Liver (tissue), 9 donors: Measurements from ENCODE around the gene COL21A1. TPM values are rescaled to one million over a fixed set of nuclear protein-coding genes. Genes with fewer than 3 reads are reported as not detected.

ENCODE experiments used
- DNase-seq: peaks from one replicate; pipeline ENCODE4 v3.0.0-alpha.2; 2017; ENCODE audit warnings: low spot score
- H3K27ac ChIP-seq, 2 donors: one replicate each; pipeline ENCODE4 v1.7.0; 2013; ENCODE audit warnings: inconsistent platforms in 2 of 2, low read length in 2 of 2, control low read depth in 1 of 2, low read depth in 1 of 2, mild to moderate bottlenecking in 1 of 2
- H3K27me3 ChIP-seq, 4 donors: one replicate each; pipeline versions ENCODE4 v1.6.1 to v1.7.0; 2013; ENCODE audit warnings: low read length in 3 of 4, inconsistent platforms in 1 of 4, mild to moderate bottlenecking in 1 of 4, moderate library complexity in 1 of 4; ENCODE audit not compliant: control insufficient read depth in 4 of 4, insufficient read depth in 4 of 4
- H3K36me3 ChIP-seq, 4 donors: one replicate each; pipeline versions ENCODE4 v1.6.1 to v1.7.0; 2013; ENCODE audit warnings: low read length in 3 of 4, mild to moderate bottlenecking in 3 of 4, low read depth in 1 of 4, moderate library complexity in 1 of 4; ENCODE audit not compliant: control insufficient read depth in 4 of 4, insufficient read depth in 3 of 4
- H3K4me1 ChIP-seq, 4 donors: one replicate each; pipeline versions ENCODE4 v1.6.1 to v1.7.0; 2013; ENCODE audit warnings: low read length in 3 of 4, mild to moderate bottlenecking in 3 of 4, moderate library complexity in 1 of 4; ENCODE audit not compliant: control insufficient read depth in 4 of 4, insufficient read depth in 4 of 4
- H3K4me3 ChIP-seq, 3 donors: one replicate each; pipeline versions ENCODE4 v1.6.1 to v1.7.0; 2013; ENCODE audit warnings: low read length in 3 of 3, control low read depth in 1 of 3, low read depth in 1 of 3, mild to moderate bottlenecking in 1 of 3
- H3K9ac ChIP-seq, 2 donors: one replicate each; pipeline ENCODE4 v1.7.0; 2013; ENCODE audit warnings: low read length in 2 of 2, mild to moderate bottlenecking in 2 of 2, moderate library complexity in 2 of 2, control low read depth in 1 of 2, low read depth in 1 of 2
- H3K9me3 ChIP-seq, 4 donors: one replicate each; pipeline versions ENCODE4 v1.6.1 to v1.7.0; 2013; ENCODE audit warnings: low read length in 3 of 4; ENCODE audit not compliant: control insufficient read depth in 4 of 4
- CTCF ChIP-seq: fragments of 150-350 bp; IDR thresholded peaks from 2 replicates; pipeline ENCODE4 v1.5.1; 2017; ENCODE audit warnings: improper control_type of control experiment, low read depth, low read length; ENCODE audit not compliant: missing input control
- EGR1 ChIP-seq, 2 donors: IDR thresholded peaks; 2 replicates each; pipeline ENCODE4 v1.6.1; 2016 to 2018; ENCODE audit warnings: antibody characterized with exemption in 2 of 2, low read depth in 2 of 2
- FOXA1 ChIP-seq: IDR thresholded peaks from 2 replicates; pipeline ENCODE4 v1.6.1; 2016; ENCODE audit warnings: antibody characterized with exemption
- GABPA ChIP-seq, 2 donors: IDR thresholded peaks in 1 of 2; conservative IDR thresholded peaks in 1 of 2; 2 replicates each; pipeline ENCODE4 v1.6.1; 2016; ENCODE audit warnings: antibody characterized with exemption in 2 of 2, mild to moderate bottlenecking in 1 of 2, moderate library complexity in 1 of 2
- HNF4A ChIP-seq, 2 donors: conservative IDR thresholded peaks; 2 replicates each; pipeline ENCODE4 v1.6.1; 2016; ENCODE audit warnings: antibody characterized with exemption in 2 of 2, mild to moderate bottlenecking in 2 of 2
- HNF4G ChIP-seq: IDR thresholded peaks from 2 replicates; pipeline ENCODE4 v1.6.1; 2016; ENCODE audit warnings: antibody characterized with exemption
- JUND ChIP-seq, 2 donors: IDR thresholded peaks; 2 replicates each; pipeline ENCODE4 v1.6.1; 2016; ENCODE audit warnings: antibody characterized with exemption in 2 of 2
- NR2F2 ChIP-seq: IDR thresholded peaks from 2 replicates; pipeline ENCODE4 v1.6.1; 2016; ENCODE audit warnings: antibody characterized with exemption
- RAD21 ChIP-seq, 2 donors: IDR thresholded peaks; 2 replicates each; pipeline ENCODE4 v1.6.1; 2016; ENCODE audit warnings: antibody characterized with exemption in 2 of 2, mild to moderate bottlenecking in 2 of 2
- RXRA ChIP-seq, 2 donors: IDR thresholded peaks; 2 replicates each; pipeline ENCODE4 v1.6.1; 2017 to 2018; ENCODE audit warnings: antibody characterized with exemption in 2 of 2, mild to moderate bottlenecking in 1 of 2
- SP1 ChIP-seq: IDR thresholded peaks from 2 replicates; pipeline ENCODE4 v1.6.1; 2018; ENCODE audit warnings: antibody characterized with exemption, mild to moderate bottlenecking
- TAF1 ChIP-seq: conservative IDR thresholded peaks from 2 replicates; pipeline ENCODE4 v1.6.1; 2016; ENCODE audit warnings: antibody characterized with exemption, mild to moderate bottlenecking
- YY1 ChIP-seq: IDR thresholded peaks from 2 replicates; pipeline ENCODE4 v1.6.1; 2016; ENCODE audit warnings: antibody characterized with exemption, mild to moderate bottlenecking
- WGBS: extraction: QIAGEN DNeasy Blood & Tissue Kit; methylation state at CpG from one replicate; pipeline ENCODE4 v1.1.7; 2013; 5-methylcytosine and 5-hydroxymethylcytosine counted together
- polyA plus RNA-seq, 2 donors: library from polyadenylated mRNA; stranded (reverse) in 1 of 2; unstranded in 1 of 2; fragments of 200-250 nt in 1 of 2; fragments of >200 nt in 1 of 2; fragmentation: Nextera tagmentation in 1 of 2; extraction: Ambion mirVana in 1 of 2; gene quantifications; one replicate each; pipeline versions ENCODE4 v1.2.1 to v1.2.3, GENCODE V29; 2013 to 2015
- total RNA-seq, 2 donors: library from RNA; depleted of rRNA; stranded (reverse); fragments of >200 nt; gene quantifications; one replicate each; pipeline ENCODE4 v1.2.3, GENCODE V29; 2014
- TF ChIP-seq, protein P1 (sequence below): IDR thresholded peaks from 2 replicates; pipeline ENCODE4 v1.6.1; 2016; ENCODE audit warnings: antibody characterized with exemption
- TF ChIP-seq, protein P2 (sequence below): IDR thresholded peaks from 2 replicates; pipeline ENCODE4 v1.6.1; 2016; ENCODE audit warnings: antibody characterized with exemption
- TF ChIP-seq, protein P3 (sequence below): IDR thresholded peaks from 2 replicates; pipeline ENCODE4 v1.6.1; 2016; ENCODE audit warnings: antibody characterized with exemption
- donor health status: healthy.
- donor health status: healthy.
- donor health status: healthy.
- donor health status: healthy.
- donor health status: healthy.

COL21A1 gene
- total and polyA plus RNA-seq, 4 donors: 0.48 to 1.3 (median 0.52) TPM

GRCh38 chr6:56073761-56074160 is 173.6 kb downstream of the COL21A1 start:
- no peak for DNase-seq
- no peak overlapping the region for H3K4me3 ChIP-seq
- no peaks in the 10 kb centered on the region for H3K27me3 ChIP-seq
- H3K9me3 ChIP-seq: no peaks in the 10 kb centered on the region
- H3K4me1 ChIP-seq: no peaks in the 10 kb centered on the region
- TF ChIP-seq, protein P1, sequence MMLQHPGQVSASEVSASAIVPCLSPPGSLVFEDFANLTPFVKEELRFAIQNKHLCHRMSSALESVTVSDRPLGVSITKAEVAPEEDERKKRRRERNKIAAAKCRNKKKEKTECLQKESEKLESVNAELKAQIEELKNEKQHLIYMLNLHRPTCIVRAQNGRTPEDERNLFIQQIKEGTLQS: no peak
- TF ChIP-seq CTCF: no peak
- no peak for TF ChIP-seq RAD21 (IDR thresholded peaks at IDR 0.05)
- no peak for TF ChIP-seq FOXA1
- TF ChIP-seq HNF4G: no peak
- no peak for TF ChIP-seq EGR1 (IDR thresholded peaks at IDR 0.05; ENCODE audit: low read depth in 2 of 2)
- TF ChIP-seq, protein P2, sequence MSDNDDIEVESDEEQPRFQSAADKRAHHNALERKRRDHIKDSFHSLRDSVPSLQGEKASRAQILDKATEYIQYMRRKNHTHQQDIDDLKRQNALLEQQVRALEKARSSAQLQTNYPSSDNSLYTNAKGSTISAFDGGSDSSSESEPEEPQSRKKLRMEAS: no peak
- TF ChIP-seq JUND (IDR thresholded peaks at IDR 0.05): no peak
- TF ChIP-seq, protein P3, sequence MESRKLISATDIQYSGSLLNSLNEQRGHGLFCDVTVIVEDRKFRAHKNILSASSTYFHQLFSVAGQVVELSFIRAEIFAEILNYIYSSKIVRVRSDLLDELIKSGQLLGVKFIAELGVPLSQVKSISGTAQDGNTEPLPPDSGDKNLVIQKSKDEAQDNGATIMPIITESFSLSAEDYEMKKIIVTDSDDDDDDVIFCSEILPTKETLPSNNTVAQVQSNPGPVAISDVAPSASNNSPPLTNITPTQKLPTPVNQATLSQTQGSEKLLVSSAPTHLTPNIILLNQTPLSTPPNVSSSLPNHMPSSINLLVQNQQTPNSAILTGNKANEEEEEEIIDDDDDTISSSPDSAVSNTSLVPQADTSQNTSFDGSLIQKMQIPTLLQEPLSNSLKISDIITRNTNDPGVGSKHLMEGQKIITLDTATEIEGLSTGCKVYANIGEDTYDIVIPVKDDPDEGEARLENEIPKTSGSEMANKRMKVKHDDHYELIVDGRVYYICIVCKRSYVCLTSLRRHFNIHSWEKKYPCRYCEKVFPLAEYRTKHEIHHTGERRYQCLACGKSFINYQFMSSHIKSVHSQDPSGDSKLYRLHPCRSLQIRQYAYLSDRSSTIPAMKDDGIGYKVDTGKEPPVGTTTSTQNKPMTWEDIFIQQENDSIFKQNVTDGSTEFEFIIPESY: no peak
- no peak for TF ChIP-seq GABPA (IDR thresholded peaks at IDR 0.05 in 1 of 2, conservative IDR thresholded peaks at IDR 0.05 in 1 of 2)
- no peak for TF ChIP-seq HNF4A (conservative IDR thresholded peaks at IDR 0.05)
- TF ChIP-seq TAF1: no peak
- TF ChIP-seq NR2F2: no peak
- no peak overlapping the region for H3K9ac ChIP-seq
- H3K36me3 ChIP-seq: no peaks in the 10 kb centered on the region
- no peak overlapping the region for H3K27ac ChIP-seq

DNA sequence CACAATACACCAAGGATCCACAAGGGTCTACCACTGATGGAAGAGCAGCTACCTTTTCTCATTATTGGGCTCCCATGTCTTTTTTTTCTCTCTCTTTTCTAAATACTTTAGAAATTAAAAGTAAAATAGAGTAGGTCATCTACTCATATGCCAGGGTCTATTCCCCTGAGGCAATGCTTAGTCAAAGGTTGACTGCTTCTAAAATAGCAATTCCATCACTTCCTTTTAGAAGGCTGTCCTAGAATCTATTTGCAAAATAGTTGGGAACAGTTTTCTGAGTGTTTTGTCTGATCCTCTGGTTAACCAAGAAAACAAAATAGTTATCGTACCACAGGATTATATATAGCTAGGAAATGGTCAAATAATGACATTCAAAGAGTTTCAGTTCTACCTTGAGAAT is 174.1 kb downstream of the COL21A1 start:
- Histone ChIP-seq H3K9ac (no peak overlapping the region), H3K36me3 (no peaks in the 10 kb centered on the region), H3K27ac (no peak overlapping the region), H3K9me3 (no peaks in the 10 kb centered on the region), H3K27me3 (no peaks in the 10 kb centered on the region), H3K4me1 (no peaks in the 10 kb centered on the region), H3K4me3 (no peak overlapping the region)
- DNase-seq: no peak
- WGBS: 88% methylated on average over 1 of the region's 1 CpG
- TF ChIP-seq TAF1 (no peak), FOXA1 (no peak), HNF4A (conservative IDR thresholded peaks at IDR 0.05) (no peak), EGR1 (IDR thresholded peaks at IDR 0.05; ENCODE audit: low read depth in 2 of 2) (no peak), NR2F2 (no peak), YY1 (no peak), SP1 (no peak), RXRA (IDR thresholded peaks at IDR 0.05) (no peak)
- TF ChIP-seq, protein P2: no peak
- TF ChIP-seq, protein P1: no peak
